Mesothelial cell of epicardium (in vitro differentiated cells): ENCODE data around the gene BACE1. TPM values are rescaled to one million over a fixed set of nuclear protein-coding genes. Genes with fewer than 3 reads are reported as not detected.

Experiments used
- DNase-seq, 2 experiments: peaks; one replicate each; pipeline ENCODE4 v3.0.0; 2021; ENCODE audit warnings: low spot score in 2 of 2; ENCODE audit not compliant: unreplicated experiment in 2 of 2
- H3K27ac Mint-ChIP-seq: 2 replicates; pipeline ENCODE4 v1.8.0; 2021; ENCODE audit warnings: mixed read lengths
- H3K27me3 Mint-ChIP-seq: 2 replicates; pipeline ENCODE4 v1.8.0; 2021; ENCODE audit warnings: low read depth, mixed read lengths
- H3K36me3 Mint-ChIP-seq: 2 replicates; pipeline ENCODE4 v1.8.0; 2021; ENCODE audit warnings: mixed read lengths
- H3K4me1 Mint-ChIP-seq: 2 replicates; pipeline ENCODE4 v1.8.0; 2021; ENCODE audit warnings: mixed read lengths
- H3K4me3 Mint-ChIP-seq: 2 replicates; pipeline ENCODE4 v1.8.0; 2021; ENCODE audit warnings: mild to moderate bottlenecking, moderate library complexity, mixed read lengths
- H3K9me3 Mint-ChIP-seq: 2 replicates; pipeline ENCODE4 v1.8.0; 2021; ENCODE audit warnings: mixed read lengths
- total RNA-seq: library from RNA; stranded (reverse); gene quantifications from 3 replicates; pipeline ENCODE4 v1.2.1, GENCODE V29; 2021
- TF ChIP-seq, protein P1 (sequence below): fragments of 200-600 bp; sonication (generic); IDR thresholded peaks from one replicate; pipeline ENCODE4 v1.5.0; 2021; ENCODE audit warnings: antibody characterized with exemption; ENCODE audit not compliant: unreplicated experiment

BACE1 gene
- 38.1 to 40.9 TPM (median 40.3 TPM) in 3 replicates for total RNA-seq

DNA sequence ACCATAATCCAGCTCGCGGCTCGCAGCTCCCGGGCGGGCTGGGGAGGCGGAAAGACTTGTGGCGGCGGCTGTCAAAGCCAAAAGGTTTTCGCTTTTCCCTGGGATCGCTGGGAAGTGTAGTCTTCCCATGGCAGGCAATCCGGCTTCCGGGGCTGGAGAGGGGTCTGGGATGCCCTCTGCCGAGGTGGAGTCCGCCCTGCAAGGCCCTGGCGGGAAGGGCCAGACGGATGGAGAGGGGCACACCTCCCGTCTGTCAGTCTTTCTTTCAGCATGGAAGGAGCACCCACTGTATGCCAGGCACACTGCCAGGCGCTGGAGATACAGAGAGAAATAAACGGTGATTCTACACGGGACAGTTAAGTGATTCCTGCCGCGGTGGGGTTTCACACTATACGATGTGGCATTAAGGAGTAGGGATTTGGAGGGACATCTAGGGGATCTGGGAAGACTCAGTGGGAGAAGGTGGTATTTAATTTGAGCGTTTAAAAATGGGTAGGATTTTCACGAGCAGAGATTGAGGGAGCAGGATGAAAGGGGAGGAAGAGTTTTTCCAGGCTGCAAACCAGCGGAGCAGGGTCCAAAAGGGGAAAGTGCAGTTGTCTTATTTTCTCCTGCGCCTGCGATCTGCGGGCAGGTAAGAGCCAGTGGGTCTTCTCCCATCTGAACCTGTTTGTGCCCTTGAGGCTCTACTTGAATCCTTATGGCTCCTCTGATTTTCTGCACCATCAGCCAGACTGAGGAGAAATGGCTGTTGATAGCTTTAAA is at the start of gene BACE1:
TSS of gene BACE1 (minus strand) at position 60 of the 765 bp plus-strand sequence. CDS start 461 bp downstream, outside the sequence.
- H3K36me3 Mint-ChIP-seq, result no peaks in the 10 kb centered on the region

DNA sequence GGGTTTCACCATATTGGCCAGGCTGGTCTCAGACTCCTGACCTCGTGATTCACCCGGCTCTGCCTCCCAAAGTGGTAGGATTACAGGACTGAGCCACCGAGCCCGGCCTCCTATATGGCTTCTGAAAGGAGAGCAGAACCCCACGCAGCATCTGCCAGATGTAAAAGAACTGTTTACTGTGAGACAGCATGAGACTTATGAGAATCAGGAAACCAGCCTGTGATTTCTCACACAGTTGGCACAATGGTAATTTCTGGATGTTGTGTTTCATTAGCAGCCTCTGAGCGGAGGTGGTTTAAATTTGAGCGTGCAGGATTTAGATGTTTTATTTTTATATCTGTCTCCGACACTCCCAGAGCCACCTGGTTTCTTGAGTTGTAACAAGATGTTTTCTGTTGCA is 45.4 kb upstream of the BACE1 start:
- DNase-seq, result no peak
- Mint-ChIP-seq H3K27me3 (no peaks in the 10 kb centered on the region), H3K4me3 (no peak overlapping the region), H3K4me1 (no peaks in the 10 kb centered on the region), H3K9me3 (peaks cover 5% of the 10 kb centered on the region), H3K27ac (no peak overlapping the region), H3K36me3 (peaks cover 36% of the 10 kb centered on the region)
- TF ChIP-seq, protein P1, sequence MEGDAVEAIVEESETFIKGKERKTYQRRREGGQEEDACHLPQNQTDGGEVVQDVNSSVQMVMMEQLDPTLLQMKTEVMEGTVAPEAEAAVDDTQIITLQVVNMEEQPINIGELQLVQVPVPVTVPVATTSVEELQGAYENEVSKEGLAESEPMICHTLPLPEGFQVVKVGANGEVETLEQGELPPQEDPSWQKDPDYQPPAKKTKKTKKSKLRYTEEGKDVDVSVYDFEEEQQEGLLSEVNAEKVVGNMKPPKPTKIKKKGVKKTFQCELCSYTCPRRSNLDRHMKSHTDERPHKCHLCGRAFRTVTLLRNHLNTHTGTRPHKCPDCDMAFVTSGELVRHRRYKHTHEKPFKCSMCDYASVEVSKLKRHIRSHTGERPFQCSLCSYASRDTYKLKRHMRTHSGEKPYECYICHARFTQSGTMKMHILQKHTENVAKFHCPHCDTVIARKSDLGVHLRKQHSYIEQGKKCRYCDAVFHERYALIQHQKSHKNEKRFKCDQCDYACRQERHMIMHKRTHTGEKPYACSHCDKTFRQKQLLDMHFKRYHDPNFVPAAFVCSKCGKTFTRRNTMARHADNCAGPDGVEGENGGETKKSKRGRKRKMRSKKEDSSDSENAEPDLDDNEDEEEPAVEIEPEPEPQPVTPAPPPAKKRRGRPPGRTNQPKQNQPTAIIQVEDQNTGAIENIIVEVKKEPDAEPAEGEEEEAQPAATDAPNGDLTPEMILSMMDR, result no peak

More for the DNA sequence above, at the start of gene BACE1:
- H3K4me1 Mint-ChIP-seq, result peaks cover 18% of the 10 kb centered on the region
- TF ChIP-seq, protein P1, result no peak
- DNase-seq, result peak in 1 of 2 experiments; percentile 50
- H3K4me3 Mint-ChIP-seq, result peak within 1 kb of the TSS; percentile 92
- peak within 1 kb of the TSS; percentile 88 for H3K27ac Mint-ChIP-seq
- no peaks in the 10 kb centered on the region for H3K9me3 Mint-ChIP-seq
- H3K27me3 Mint-ChIP-seq, result no peaks in the 10 kb centered on the region

DNA sequence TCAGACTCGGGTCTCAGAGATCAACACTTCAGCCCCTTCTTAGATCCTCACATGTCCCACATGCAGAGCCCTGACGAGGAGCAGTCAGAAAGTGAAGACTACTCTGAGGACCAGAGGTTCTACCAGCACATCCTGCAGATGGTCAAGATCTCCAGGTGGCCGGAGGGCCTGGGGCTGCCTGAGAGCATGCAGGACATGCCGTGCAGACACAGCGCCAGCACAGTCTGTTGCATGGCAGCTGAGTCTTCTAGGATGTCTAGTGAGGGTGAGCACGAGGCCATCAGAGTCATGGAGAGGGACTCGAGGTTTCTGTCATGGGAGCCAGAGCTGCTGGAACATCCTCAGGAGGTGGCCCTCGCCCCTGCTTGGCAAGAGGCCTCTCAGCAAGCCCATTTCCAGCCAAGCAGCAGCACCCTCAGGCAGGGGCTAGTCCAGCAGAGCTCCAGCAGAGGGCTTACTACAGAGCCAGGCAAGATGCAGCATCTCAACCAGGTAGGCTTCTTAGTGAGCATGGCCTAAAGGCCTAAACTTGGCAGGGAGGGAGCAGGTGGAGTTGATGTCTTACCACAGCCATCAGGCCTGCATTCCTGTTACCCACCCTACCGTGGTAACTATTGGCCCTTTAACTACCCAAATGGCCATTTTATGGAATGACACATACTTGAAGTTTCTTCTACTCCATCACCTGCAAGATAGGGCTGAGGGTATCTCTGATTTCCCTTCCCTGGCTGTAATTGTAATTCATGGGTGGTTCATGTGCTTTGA is 40.3 kb upstream of the BACE1 start:
- H3K36me3 Mint-ChIP-seq, result peaks cover 23% of the 10 kb centered on the region
- H3K27me3 Mint-ChIP-seq, result no peaks in the 10 kb centered on the region
- no peak overlapping the region for H3K4me3 Mint-ChIP-seq
- H3K4me1 Mint-ChIP-seq, result no peaks in the 10 kb centered on the region
- no peaks in the 10 kb centered on the region for H3K9me3 Mint-ChIP-seq
- no peak for DNase-seq
- H3K27ac Mint-ChIP-seq, result no peak overlapping the region
- TF ChIP-seq, protein P1, result no peak

DNA sequence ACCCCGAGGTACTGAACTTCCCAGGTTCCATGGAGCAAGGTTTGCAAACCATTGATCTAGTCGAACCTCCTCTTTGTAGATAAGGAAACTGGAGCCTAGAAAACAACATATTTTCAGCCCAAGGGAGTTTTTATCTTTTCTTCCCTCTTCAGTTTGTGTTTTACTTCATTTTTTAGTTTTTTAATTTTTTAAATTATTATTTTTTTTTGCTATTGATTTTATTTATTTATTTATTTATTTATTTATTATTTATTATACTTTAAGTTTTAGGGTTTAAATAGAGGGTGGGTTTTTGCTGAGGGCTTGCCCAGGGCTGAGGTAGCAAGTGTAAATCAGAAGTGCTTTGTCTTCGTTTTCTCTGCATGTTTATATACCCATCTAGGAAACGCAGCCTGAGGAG is 38.5 kb upstream of the BACE1 start:
- H3K27ac Mint-ChIP-seq, result no peak overlapping the region

DNA sequence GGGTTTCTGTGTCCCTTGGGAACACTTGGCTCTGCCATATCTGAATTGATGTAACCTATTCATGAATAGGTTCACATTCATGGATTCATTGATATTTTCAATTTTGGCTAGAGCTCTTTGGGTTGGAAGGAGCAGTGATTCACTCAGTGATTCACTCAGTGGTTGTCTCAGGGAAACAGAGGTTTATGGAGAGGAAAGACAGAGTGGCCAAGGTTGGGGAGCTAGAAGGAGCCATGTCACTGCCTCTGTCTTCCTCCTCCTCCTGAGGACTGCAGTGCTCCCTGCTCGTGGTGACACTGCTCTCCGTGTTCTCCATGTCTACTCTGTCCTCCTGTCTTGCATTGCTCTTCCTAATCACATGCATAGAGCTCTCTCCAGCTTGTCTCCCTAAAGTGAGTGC is 29.0 kb upstream of the BACE1 start:
- H3K27me3 Mint-ChIP-seq, result no peaks in the 10 kb centered on the region
- TF ChIP-seq, protein P1, result no peak
- H3K9me3 Mint-ChIP-seq, result no peaks in the 10 kb centered on the region
- no peaks in the 10 kb centered on the region for H3K4me1 Mint-ChIP-seq
- peaks cover 34% of the 10 kb centered on the region for H3K36me3 Mint-ChIP-seq
- H3K27ac Mint-ChIP-seq, result no peak overlapping the region
- no peak for DNase-seq
- H3K4me3 Mint-ChIP-seq, result no peak overlapping the region

More for the DNA sequence above, 38.5 kb upstream of the BACE1 start:
- TF ChIP-seq, protein P1, result no peak
- H3K27me3 Mint-ChIP-seq, result no peaks in the 10 kb centered on the region
- no peaks in the 10 kb centered on the region for H3K4me1 Mint-ChIP-seq
- H3K36me3 Mint-ChIP-seq, result peaks cover 19% of the 10 kb centered on the region
- H3K9me3 Mint-ChIP-seq, result no peaks in the 10 kb centered on the region
- no peak overlapping the region for H3K4me3 Mint-ChIP-seq
- no peak for DNase-seq
